HCT116 (cell line): Measurements from ENCODE around the gene ZNF74. TPM values are rescaled to one million over a fixed set of nuclear protein-coding genes. Genes with fewer than 3 reads are reported as not detected.

Experiments
- ATAC-seq: fragments of 200-7000 bp; cut with Tn5 transposase; 2 replicates; pipeline ENCODE4 v1.9.1; 2020; ENCODE audit warnings: mild to moderate bottlenecking, moderate library complexity
- BruUV-seq: library from RNA; stranded (reverse); fragments of 400-500 nt; replicated peaks from 2 replicates; lab custom pipeline; 2021; lab: Mats Ljungman, UMichigan
- CTCF ChIA-PET: fragments of 300-600 bp; sonication (Branson Sonifier 250); formaldehyde crosslinking; loops from one replicate; lab custom pipeline; 2021; ENCODE audit warnings: antibody characterized with exemption; lab: Charles Lee
- POLR2A ChIA-PET: fragments of 300-600, 350-600 bp; sonication (Branson Sonifier 250); formaldehyde crosslinking; loops from one replicate; lab custom pipeline; 2021; ENCODE audit warnings: antibody characterized with exemption; lab: Charles Lee
- RAD21 ChIA-PET, 2 experiments: fragments of 300-600 bp; sonication (Branson Sonifier 250); formaldehyde crosslinking; loops; one replicate each; lab custom pipeline; 2023; ENCODE audit warnings: low total read pairs in 2 of 2; ENCODE audit not compliant: uncharacterized antibody in 2 of 2, unreplicated experiment in 2 of 2, low non-redundant PET in 1 of 2; lab: Charles Lee
- DNase-seq: peaks from one replicate; pipeline ENCODE4 v3.0.0-alpha.2; 2010; ENCODE audit warnings: low read depth, low spot score
- H2AFZ ChIP-seq: fragments of 200-600 bp; shearing (Covaris generic), sonication (generic); 2 replicates; pipeline ENCODE4 v1.6.1; 2017; ENCODE audit warnings: low read depth, mixed run types, mixed read lengths, antibody characterized with exemption, low read length; ENCODE audit not compliant: poor library complexity, severe bottlenecking
- H3K27ac ChIP-seq: 2 replicates; pipeline ENCODE4 v1.5.1; 2012; ENCODE audit warnings: low read depth, low read length
- H3K27me3 ChIP-seq: fragments of 200-600 bp; sonication (generic); 2 replicates; pipeline ENCODE4 v1.6.1; 2016; ENCODE audit warnings: mixed run types, low read length, mixed read lengths; ENCODE audit not compliant: insufficient read depth
- H3K36me3 ChIP-seq, 2 experiments: fragments of 200-500 bp in 1 of 2; fragments of 200-600 bp in 1 of 2; sonication (Bioruptor generic) in 1 of 2; sonication (generic) in 1 of 2; 2 replicates each; pipeline versions ENCODE4 v1.5.1 to v1.6.1; 2014 to 2016; ENCODE audit warnings: low read length in 2 of 2, inconsistent platforms in 1 of 2, mixed read lengths in 1 of 2, mixed run types in 1 of 2; ENCODE audit not compliant: insufficient read depth in 2 of 2, control insufficient read depth in 1 of 2
- H3K4me1 ChIP-seq, 2 experiments: fragments of 200-600 bp in 1 of 2; sonication (generic) in 1 of 2; 2 replicates each; pipeline versions ENCODE4 v1.5.1 to v1.6.1; 2012 to 2017; ENCODE audit warnings: low read length in 2 of 2, inconsistent platforms in 1 of 2, mild to moderate bottlenecking in 1 of 2, mixed read lengths in 1 of 2, mixed run types in 1 of 2, moderate library complexity in 1 of 2; ENCODE audit not compliant: insufficient read depth in 2 of 2, control insufficient read depth in 1 of 2
- H3K4me2 ChIP-seq: fragments of 200-600 bp; sonication (generic); 2 replicates; pipeline ENCODE4 v1.6.1; 2017; ENCODE audit warnings: mixed run types, low read length, mixed read lengths
- H3K4me3 ChIP-seq, 2 experiments: fragments of 200-600 bp in 1 of 2; sonication (generic) in 1 of 2; replicated peaks in 1 of 2; 2 replicates each; pipeline ENCODE4 v1.5.1; 2011 to 2016; ENCODE audit warnings: low read length in 2 of 2, control low read depth in 1 of 2, low read depth in 1 of 2, mild to moderate bottlenecking in 1 of 2, mixed read lengths in 1 of 2, mixed run types in 1 of 2
- H3K79me2 ChIP-seq: fragments of 200-600 bp; sonication (generic); 2 replicates; pipeline ENCODE4 v1.6.1; 2017; ENCODE audit warnings: mild to moderate bottlenecking, mixed run types, low read length, moderate library complexity, mixed read lengths; ENCODE audit not compliant: insufficient read depth
- H3K9ac ChIP-seq: fragments of 200-600 bp; sonication (generic); 2 replicates; pipeline ENCODE4 v1.6.1; 2016; ENCODE audit warnings: low read length, mixed read lengths
- H3K9me2 ChIP-seq: fragments of 200-600 bp; sonication (generic), shearing (Covaris generic); 2 replicates; pipeline ENCODE4 v1.6.1; 2017; ENCODE audit warnings: mixed run types, mild to moderate bottlenecking, moderate library complexity; ENCODE audit not compliant: insufficient read depth
- H3K9me3 ChIP-seq, 2 experiments: fragments of 200-500 bp in 1 of 2; fragments of 200-600 bp in 1 of 2; sonication (Bioruptor generic) in 1 of 2; sonication (generic) in 1 of 2; 2 replicates each; pipeline ENCODE4 v1.6.1; 2014 to 2017; ENCODE audit warnings: low read length in 2 of 2, mixed read lengths in 2 of 2, inconsistent platforms in 1 of 2, low read depth in 1 of 2, mild to moderate bottlenecking in 1 of 2, mixed run types in 1 of 2, moderate library complexity in 1 of 2; ENCODE audit not compliant: control insufficient read depth in 1 of 2, insufficient read depth in 1 of 2
- H4K20me1 ChIP-seq: fragments of 200-600 bp; sonication (generic), shearing (Covaris generic); 2 replicates; pipeline ENCODE4 v1.6.1; 2017; ENCODE audit warnings: mixed run types, mild to moderate bottlenecking, moderate library complexity; ENCODE audit not compliant: insufficient read depth
- ATF3 ChIP-seq: IDR thresholded peaks from 2 replicates; pipeline ENCODE4 v1.6.1; 2012
- EGR1 ChIP-seq: IDR thresholded peaks from 2 replicates; pipeline ENCODE4 v1.6.1; 2012; ENCODE audit warnings: low read depth
- EZH2 ChIP-seq: fragments of 200-600 bp; sonication (generic); IDR thresholded peaks from 2 replicates; pipeline ENCODE4 v1.6.1; 2017; ENCODE audit warnings: antibody characterized with exemption, mixed run types
- POLR2AphosphoS5 ChIP-seq: IDR thresholded peaks from 2 replicates; pipeline ENCODE4 v1.6.1; 2011; ENCODE audit warnings: mild to moderate bottlenecking, low read depth, low read length, moderate library complexity
- RAD21 ChIP-seq: IDR thresholded peaks from 2 replicates; pipeline ENCODE4 v1.6.1; 2012; ENCODE audit warnings: low read depth, mild to moderate bottlenecking
- SIN3A ChIP-seq: IDR thresholded peaks from 2 replicates; pipeline ENCODE4 v1.6.1; 2012; ENCODE audit warnings: low read depth
- SP1 ChIP-seq: IDR thresholded peaks from 2 replicates; pipeline ENCODE4 v1.6.1; 2012; ENCODE audit warnings: low read depth
- SRF ChIP-seq: IDR thresholded peaks from 2 replicates; pipeline ENCODE4 v1.6.1; 2012; ENCODE audit warnings: low read depth
- ZFX ChIP-seq: fragments of 450-650 bp; IDR thresholded peaks from 2 replicates; pipeline ENCODE4 v1.6.1; 2017
- ZNF274 ChIP-seq: fragments of 200-500 bp; sonication (Bioruptor generic); IDR thresholded peaks from 2 replicates; pipeline ENCODE4 v1.6.1; 2014; ENCODE audit warnings: mild to moderate bottlenecking, low read depth, low read length, inconsistent platforms
- intact Hi-C: fragments of 100-400 bp; cut with micrococcal nuclease; formaldehyde crosslinking; loops from 2 replicates; pipeline ENCODE4 v1.10.0; 2022
- total RNA-seq: library from RNA; stranded (reverse); gene quantifications from one replicate; pipeline ENCODE4 v1.2.1, GENCODE V29; 2021; ENCODE audit not compliant: unreplicated experiment
- TF ChIP-seq, protein P1 (sequence below): IDR thresholded peaks from 2 replicates; pipeline ENCODE4 v1.6.1; 2012

The ZNF74 gene
- total RNA-seq, 1 experiment from 2014 or later = 15.4 TPM

DNA sequence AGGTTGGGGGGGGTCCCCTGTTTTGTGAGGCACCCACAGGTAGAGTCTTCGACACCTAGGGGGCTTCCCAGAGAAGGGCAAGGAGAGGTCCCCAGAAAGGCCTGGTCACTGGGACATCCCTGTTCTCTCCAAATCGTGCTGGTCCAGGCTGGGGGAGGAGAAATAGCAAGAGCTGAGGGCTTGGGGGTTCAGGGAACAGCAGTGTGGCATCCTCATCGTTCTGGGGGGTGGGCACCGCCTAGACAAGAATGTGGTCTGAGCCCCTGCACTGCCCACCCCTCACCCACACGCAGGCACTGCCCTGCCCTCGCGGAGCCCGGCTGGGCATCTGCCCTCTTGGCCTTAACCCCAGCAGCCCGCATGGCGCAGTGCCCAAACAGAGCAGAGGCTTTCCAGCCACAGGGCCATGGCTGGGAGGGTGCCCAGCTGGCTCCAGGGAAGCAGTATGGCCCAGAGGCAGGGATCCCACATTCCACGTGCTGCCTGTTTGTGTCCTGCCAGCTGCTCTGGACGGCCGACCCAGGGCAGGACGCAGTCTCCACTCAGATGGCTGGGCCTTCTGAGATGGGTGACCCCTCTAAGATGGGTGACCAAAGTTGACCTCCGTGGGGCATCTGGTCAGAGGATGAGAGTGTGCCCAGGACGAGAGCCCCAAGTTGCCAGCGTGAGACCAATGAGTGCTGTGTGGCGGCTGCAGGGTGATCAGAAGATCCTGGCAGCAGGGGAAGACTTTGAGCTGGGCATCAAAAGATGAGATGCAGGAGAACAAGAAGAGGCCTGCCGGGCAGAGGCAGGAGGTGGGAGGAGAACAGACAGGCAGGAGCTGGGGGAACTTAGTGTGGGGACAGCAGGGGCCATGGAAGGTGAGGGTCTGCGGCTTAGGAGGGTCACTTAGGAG is 29.3 kb downstream of the ZNF74 start:
- H3K9me3 ChIP-seq = no peaks in the 10 kb centered on the region
- H3K79me2 ChIP-seq = no peaks in the 10 kb centered on the region
- no peak overlapping the region for H2AFZ ChIP-seq
- H4K20me1 ChIP-seq = no peaks in the 10 kb centered on the region
- H3K9me2 ChIP-seq = no peaks in the 10 kb centered on the region
- intact Hi-C loops = no loop called here
- BruUV-seq = no TSS peak
- DNase-seq (no peak), ATAC-seq (no peak)
- no peaks in the 10 kb centered on the region for H3K36me3 ChIP-seq
- RAD21 ChIA-PET = no interaction called here
- H3K27ac ChIP-seq = no peak overlapping the region
- H3K4me3 ChIP-seq = no peak overlapping the region
- peaks cover 0 to 8% of the 10 kb centered on the region in 2 experiments; a peak in 1 of 4 replicates for H3K4me1 ChIP-seq
- H3K9ac ChIP-seq = no peak overlapping the region
- no peak overlapping the region for H3K4me2 ChIP-seq
- no peak for TF ChIP-seq SP1
- no peak for TF ChIP-seq RAD21
- TF ChIP-seq SIN3A = no peak
- TF ChIP-seq EGR1 = no peak
- no peak for TF ChIP-seq ATF3
- TF ChIP-seq, protein P1, sequence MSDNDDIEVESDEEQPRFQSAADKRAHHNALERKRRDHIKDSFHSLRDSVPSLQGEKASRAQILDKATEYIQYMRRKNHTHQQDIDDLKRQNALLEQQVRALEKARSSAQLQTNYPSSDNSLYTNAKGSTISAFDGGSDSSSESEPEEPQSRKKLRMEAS = no peak
- no peak for TF ChIP-seq ZFX
- no peak for TF ChIP-seq ZNF274
- TF ChIP-seq POLR2AphosphoS5 = no peak
- no peak for TF ChIP-seq EZH2
- no peak for TF ChIP-seq SRF
- POLR2A ChIA-PET = no interaction called here
- no peaks in the 10 kb centered on the region for H3K27me3 ChIP-seq
- CTCF ChIA-PET = no interaction called here
